ENCODE measurements around the gene GFAP.
A peak's percentile ranks its signal among the peaks of the same experiment; 100 is the strongest.

GFAP gene

DNA sequence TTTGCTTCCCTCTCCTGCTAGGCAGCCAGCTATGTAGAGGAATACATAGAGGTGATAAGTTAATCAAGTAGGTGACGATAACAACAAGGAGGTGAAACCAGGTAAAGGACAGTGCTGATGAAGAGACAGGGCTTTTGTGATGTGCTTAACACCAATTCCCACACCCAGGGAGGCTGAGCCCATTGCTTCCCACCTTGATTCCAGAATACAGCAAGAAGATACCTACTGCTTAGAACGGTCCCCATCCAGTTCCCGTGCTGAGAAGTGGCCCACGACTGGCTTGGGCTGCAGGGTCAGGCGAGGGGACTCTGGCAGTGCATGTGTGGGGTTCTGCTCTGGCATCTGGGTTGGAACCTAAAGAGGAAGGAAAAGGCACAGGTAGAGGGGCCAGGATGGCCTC lies 16.1 kb upstream of the GFAP start:
- DNase-seq (ENCODE audit: low read depth) = no peak

DNA sequence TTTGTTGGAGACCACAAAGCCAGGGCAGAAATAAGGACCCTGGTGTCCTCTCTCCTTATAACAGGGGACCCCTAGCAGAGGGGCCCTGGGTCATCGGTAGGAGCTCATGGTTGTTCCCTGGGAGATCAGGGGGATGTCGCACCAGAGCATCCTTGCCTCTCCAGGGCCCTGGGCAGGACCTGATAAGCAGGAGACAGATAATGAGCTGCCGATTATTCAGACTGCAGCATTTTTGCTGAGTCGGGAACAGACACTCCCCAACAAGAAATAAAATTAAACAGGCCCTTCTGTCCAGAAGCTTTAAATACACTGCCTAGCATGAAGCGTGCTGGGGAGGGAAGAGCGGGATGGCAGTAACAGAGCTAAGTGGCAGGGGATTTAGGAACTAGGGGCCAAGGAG lies 15.4 kb upstream of the GFAP start:
- DNase-seq (ENCODE audit: low read depth) = no peak

DNA sequence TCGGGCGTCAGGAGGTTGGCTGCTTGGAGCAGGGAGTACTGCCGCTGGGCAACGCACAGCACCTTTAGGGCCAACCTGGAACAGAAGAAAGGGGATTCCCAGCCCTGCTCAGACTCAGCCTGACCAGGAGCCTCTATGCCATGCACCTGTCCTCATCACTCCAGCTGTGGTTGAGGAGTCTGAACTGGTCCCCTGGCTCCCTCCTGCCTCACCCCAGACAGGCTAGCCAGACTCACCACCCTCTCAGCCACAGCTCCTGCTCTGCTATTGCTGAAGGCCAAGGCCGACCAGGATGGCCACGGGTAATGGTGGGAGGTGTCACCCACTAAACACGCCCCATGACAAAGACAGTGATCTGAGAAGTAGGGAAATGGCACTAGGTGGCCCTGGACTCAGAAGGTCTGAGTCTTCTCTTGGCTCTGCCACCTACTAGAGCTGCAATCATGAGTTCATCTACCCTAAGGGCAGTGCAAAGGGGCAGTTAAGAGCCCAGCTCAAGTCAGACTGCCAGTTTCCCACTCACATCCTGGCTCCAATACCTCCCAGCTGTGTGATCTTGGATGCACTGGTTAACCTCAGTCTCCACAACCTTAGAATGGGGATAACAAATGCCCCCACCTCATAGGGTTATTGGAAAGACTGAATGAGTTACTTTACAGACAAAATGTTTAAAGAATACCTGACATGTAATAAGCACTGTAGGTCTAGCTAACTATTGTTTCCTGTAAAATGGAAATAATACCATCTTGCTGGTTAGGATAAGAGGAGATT lies 13.8 kb upstream of the GFAP start:
- DNase-seq (ENCODE audit: low read depth) = no peak

DNA sequence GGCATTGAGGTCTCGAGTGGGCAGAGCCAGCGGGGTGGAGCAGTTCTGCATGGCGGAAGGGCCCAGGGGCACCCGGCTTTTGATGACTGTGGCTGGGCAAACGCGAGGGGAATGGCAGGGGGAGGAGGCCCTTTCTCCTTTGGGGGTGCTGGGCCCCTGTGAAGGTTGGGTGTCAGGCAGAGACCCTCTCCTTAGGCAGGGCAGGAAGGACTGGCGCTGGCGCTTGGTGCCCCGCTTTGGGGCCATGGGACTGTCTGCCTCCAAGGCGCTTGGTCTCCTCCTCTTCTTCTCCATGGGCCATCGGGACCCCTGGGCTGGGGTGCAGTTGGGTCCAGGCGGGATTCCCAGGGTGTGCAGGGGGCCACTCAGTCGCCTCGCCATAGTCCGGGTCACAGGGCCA lies 12.8 kb upstream of the GFAP start:
- DNase-seq (ENCODE audit: low read depth) = no peak

DNA sequence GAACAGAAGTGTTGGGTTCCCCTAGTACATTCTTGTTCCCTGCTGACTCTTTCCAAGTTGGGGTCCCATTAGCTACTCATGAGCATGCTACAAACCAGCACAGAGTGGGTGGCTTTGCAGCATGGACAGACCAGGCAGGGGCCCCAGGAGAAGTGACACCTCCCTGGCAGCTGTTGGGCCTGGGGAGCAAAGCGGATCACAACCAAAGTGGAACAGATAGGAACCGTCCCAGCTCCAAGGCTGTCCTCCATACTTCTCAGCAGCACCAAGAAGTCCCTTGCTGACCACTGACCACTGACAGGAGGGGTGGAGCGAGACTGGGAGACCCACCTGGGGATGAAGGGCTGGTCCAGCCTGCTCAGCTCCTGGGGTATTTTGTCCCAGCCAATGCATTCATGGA lies 12.4 kb upstream of the GFAP start:
- no peak for DNase-seq (ENCODE audit: low read depth)

GRCh38 chr17:44926821-44927525 lies 11.7 kb upstream of the GFAP start:
- no peak for DNase-seq (ENCODE audit: low read depth)

- DNase-seq (ENCODE audit: low read depth) = no peak
These were observed 10.7 kb upstream of the GFAP start for GRCh38 chr17:44925731-44926697.

DNA sequence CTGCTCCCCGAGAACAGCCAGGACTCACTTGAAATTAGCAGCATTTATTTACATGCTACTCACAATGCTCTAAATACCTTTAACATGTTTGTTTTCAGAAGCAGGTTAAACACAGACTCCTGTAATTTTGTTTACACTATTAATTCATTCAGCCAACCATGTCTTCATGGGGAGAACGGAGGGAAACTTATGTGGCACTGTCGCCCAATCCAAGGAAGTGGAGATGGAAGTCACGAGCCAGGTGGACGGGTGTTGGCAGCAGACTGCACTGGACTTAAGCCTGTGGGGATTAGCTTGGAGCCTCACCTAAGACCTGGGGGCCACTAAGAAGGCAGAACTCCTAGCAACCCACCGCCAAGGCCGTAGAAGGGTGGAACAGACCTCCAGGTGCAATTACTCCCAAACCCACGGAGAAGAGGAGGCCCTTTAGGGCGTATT lies 8.8 kb upstream of the GFAP start:
- no peak for DNase-seq (ENCODE audit: low read depth)

DNA sequence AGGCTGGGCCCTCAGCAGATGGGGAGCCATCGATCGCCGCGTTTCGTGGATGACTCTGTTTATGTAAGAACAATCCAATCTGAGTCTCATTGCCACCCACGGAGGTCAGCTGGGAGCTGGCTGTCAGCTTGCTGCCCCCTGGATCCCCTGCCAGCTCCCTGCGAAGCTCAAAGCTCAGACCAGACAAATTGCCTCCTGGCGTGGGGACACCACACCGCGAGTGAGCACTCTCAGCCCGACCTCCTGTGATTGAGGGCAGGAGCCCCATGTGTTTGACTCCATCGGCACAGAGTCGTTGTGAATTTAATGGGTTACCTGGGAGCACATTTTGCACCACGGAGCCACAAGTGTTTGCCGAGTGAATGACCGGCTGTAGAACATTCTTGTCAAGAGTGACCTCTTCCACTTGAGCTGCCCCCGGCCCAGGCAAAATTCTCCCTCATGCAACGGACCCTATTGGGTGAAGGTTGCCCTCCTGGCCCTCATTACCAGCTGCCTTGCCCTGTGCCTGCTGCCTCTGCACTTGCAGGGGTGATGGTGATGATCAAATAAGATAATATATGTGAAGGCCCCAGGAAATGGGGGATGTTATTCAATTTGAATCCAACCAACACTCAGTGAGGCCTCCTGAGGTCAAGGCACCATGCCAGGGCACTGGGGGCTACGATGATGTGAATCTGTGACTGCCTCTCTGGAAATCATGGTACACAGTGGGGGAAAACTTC lies 7.6 kb upstream of the GFAP start:
- DNase-seq (ENCODE audit: low read depth) = no peak

GRCh38 chr17:44922136-44922535 lies 6.8 kb upstream of the GFAP start:
- no peak for DNase-seq (ENCODE audit: low read depth)

GRCh38 chr17:44921122-44921882 lies 6.0 kb upstream of the GFAP start:
- DNase-seq (ENCODE audit: low read depth) = no peak

GRCh38 chr17:44920565-44920940 lies 5.3 kb upstream of the GFAP start:
- no peak for DNase-seq (ENCODE audit: low read depth)

GRCh38 chr17:44919885-44920564 lies 4.7 kb upstream of the GFAP start:
- DNase-seq (ENCODE audit: low read depth) = peak; percentile 40

GRCh38 chr17:44919411-44919810 lies 4.1 kb upstream of the GFAP start:
- DNase-seq (ENCODE audit: low read depth) = no peak

DNA sequence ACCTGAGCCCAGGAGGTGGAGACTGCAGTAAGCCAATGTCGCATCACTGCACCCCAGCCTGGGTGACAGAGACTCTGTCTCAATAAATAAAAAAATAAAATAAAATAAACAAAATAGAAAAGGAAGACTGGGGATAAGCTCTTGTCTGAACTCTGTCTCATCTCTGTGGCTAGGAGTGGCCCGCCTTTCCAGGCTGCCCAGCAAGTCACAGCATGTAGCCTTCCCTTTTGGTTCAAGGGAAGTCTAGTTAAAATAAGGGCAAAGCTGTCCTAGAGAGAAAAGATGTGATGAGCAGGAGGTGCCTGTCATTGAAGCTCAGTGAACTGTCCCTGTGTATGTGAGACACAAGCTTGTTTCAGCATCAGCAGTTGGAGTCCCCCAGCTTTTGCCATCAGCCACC lies 2.7 kb upstream of the GFAP start:
- no peak for DNase-seq (ENCODE audit: low read depth)

DNA sequence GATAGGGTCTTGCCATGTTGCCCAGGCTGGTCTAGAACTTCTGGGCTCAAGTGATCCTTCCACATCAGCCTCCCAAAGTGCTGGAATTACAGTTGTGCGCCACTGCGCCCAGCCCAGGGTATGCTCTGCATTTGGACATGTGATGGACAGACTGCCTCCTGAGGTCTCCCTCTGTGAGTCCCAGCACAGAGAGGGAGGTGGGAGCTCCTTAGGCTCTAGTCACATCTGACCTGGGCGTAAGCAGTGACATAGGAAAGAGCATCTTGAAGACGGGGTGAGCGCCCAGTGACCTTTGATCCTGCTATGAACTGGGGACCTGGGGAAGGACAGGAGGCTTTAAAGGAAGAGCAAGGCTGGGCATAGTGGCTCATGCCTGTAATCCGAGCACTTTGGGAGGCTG lies 2.2 kb upstream of the GFAP start:
- no peak for DNase-seq (ENCODE audit: low read depth)

DNA sequence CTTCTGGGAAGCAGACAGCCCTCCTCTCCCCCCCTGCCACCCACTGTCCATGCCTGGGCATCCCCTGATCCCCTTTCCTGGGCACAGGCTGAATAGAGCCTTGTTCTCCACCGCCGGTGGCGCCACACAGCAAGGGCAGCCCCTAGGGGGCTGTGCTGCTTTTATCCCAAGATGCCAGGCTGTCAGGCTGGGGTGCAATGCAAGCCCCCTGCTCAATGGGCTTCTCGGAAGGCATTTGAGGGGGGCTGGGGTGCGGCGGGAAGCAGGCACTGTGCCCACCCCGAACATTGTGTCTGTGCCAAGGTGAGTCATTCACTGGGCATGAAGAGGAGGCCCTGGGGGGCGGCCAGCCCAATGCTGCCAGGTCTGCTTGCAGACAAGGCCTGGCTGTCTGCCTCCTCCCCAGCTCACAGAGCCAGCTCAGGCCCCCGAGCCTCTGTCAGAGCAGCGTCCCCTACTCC lies 1.5 kb upstream of the GFAP start:
- DNase-seq (ENCODE audit: low read depth) = no peak

- no peak for DNase-seq (ENCODE audit: low read depth)
These were observed 821 bp upstream of the GFAP start for GRCh38 chr17:44915862-44916780.

- DNase-seq (ENCODE audit: low read depth) = no peak
These were observed 515 bp downstream of the GFAP start for GRCh38 chr17:44914698-44915271.
